Measurements from ENCODE around the gene CLMP. TPM values are rescaled to one million over a fixed set of nuclear protein-coding genes. Genes with fewer than 3 reads are reported as not detected.

CLMP gene
- total and polyA plus RNA-seq, 9 of the 15 experiments (the other 6 are each of a cell fraction or from before 2014, with no cell fraction given) = 0.02 to 0.15 (median 0.03) TPM; not detected in 6

DNA sequence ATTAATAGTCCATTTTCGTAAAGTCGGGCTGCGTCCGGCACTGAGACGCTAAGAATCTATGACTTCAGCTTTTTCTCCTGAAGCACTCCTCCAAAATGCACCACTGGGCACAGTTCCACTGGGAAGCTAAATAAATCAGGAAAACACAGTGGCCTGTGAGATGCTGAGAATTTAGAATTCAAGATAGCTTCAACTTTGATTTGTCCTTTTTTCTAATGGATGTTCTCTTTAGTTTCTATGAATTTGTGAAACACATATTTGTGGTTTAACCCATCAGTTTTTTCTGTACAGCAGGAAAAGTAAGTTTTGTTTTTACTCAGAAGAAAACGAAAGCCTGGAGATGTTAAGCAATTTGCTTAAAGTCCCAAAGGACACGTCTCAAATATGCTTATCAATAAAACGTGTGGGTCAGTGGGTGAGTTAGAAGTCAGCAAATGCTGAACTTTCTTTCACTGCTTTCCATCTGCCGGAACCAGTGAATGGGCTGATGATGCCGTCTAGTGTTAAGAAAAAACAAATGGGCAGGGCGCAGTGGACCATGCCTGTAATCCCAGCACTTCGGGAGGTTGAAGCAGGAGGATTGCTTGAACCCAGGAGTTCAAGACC lies 40.7 kb upstream of the CLMP start (continued):
- TF ChIP-seq, protein P1, sequence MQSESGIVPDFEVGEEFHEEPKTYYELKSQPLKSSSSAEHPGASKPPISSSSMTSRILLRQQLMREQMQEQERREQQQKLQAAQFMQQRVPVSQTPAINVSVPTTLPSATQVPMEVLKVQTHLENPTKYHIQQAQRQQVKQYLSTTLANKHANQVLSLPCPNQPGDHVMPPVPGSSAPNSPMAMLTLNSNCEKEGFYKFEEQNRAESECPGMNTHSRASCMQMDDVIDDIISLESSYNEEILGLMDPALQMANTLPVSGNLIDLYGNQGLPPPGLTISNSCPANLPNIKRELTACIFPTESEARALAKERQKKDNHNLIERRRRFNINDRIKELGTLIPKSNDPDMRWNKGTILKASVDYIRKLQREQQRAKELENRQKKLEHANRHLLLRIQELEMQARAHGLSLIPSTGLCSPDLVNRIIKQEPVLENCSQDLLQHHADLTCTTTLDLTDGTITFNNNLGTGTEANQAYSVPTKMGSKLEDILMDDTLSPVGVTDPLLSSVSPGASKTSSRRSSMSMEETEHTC (IDR thresholded peaks at IDR 0.05) = no peak

DNA sequence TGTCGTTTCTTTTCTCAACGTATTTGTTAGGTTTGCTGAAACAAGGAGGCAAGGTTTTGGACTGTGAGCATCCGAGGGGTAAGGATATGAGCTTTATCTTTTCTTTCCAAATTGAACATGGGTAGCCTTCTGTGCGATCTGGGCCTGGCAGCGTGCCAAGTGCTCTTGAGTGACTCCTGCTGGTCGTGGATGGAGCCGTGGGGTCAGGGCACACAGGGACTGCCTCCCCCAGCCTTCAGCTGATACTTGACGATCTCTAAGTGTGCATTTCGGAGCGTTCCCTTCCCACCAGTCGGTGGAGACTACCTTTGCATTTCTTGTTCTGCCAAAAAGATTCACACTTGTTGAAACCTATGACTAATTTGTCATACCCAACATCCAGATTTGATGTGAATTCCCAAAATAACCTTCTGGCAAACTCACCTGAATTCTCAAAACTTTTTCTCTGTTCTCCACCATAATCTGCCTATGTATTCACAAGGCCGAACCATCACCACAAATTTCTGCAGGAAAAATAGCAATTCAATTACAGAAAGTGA lies 40.1 kb upstream of the CLMP start:
- intact Hi-C loops (cut with micrococcal nuclease) = no loop called here
- Histone ChIP-seq H3K79me2 (ENCODE audit: control insufficient read depth, insufficient read depth, low read length) (no peaks in the 10 kb centered on the region), H3K27me3 (ENCODE audit: control insufficient read depth in 2 of 2, insufficient read depth in 2 of 2, low read length in 2 of 2) (peaks cover 0 to 5% of the 10 kb centered on the region in 2 experiments; a peak in 2 of 5 replicates), H3K9ac (ENCODE audit: insufficient read depth in 1 of 2, low read depth in 2 of 2, low read length in 2 of 2) (no peak overlapping the region), H3K4me3 (no peak overlapping the region), H3K36me3 (ENCODE audit: control insufficient read depth, insufficient read depth, low read length) (no peaks in the 10 kb centered on the region), H3K27ac (ENCODE audit: extremely low read depth, low read depth, low read length) (no peak overlapping the region), H4K20me1 (replicated peaks; ENCODE audit: control insufficient read depth, insufficient read depth, low read length) (no peaks in the 10 kb centered on the region), H3K9me3 (replicated peaks; ENCODE audit: control insufficient read depth, insufficient read depth, low read depth, low read length) (no peaks in the 10 kb centered on the region), H3K9me1 (ENCODE audit: control insufficient read depth, insufficient read depth, low read length) (no peaks in the 10 kb centered on the region), H3K4me2 (ENCODE audit: insufficient read depth, low read length) (no peak overlapping the region), H2AFZ (ENCODE audit: low read depth, low read length) (no peak overlapping the region), H3K4me1 (replicated peaks in 1 of 2; ENCODE audit: control insufficient read depth in 2 of 2, insufficient read depth in 2 of 2, low read length in 2 of 2) (no peaks in the 10 kb centered on the region)
- ChIA-PET POLR2A (interaction anchor here (0.9 kb wide), 1 partner anchor 170 kb away, joined by 3 read pairs; no protein-coding TSS in a partner anchor), CTCF (ENCODE audit: low intra/inter-chr PET ratio) (no interaction called here)
- WGBS (ENCODE audit: insufficient coverage, low coverage, missing lambda C conversion rate) = 10% methylated on average over 12 of the region's 12 CpGs
- in situ Hi-C loops (cut with MboI) = no loop called here
- peak; percentile 80 for FAIRE-seq
- DNase-seq (ENCODE audit: extremely low read depth in 1 of 4, low spot score in 3 of 4) = peak; percentile 69 to 79 (median 76)
- peak; percentile 96 for ATAC-seq
- no TSS peak for BruUV-seq (replicated peaks)
- TF ChIP-seq, protein P2, sequence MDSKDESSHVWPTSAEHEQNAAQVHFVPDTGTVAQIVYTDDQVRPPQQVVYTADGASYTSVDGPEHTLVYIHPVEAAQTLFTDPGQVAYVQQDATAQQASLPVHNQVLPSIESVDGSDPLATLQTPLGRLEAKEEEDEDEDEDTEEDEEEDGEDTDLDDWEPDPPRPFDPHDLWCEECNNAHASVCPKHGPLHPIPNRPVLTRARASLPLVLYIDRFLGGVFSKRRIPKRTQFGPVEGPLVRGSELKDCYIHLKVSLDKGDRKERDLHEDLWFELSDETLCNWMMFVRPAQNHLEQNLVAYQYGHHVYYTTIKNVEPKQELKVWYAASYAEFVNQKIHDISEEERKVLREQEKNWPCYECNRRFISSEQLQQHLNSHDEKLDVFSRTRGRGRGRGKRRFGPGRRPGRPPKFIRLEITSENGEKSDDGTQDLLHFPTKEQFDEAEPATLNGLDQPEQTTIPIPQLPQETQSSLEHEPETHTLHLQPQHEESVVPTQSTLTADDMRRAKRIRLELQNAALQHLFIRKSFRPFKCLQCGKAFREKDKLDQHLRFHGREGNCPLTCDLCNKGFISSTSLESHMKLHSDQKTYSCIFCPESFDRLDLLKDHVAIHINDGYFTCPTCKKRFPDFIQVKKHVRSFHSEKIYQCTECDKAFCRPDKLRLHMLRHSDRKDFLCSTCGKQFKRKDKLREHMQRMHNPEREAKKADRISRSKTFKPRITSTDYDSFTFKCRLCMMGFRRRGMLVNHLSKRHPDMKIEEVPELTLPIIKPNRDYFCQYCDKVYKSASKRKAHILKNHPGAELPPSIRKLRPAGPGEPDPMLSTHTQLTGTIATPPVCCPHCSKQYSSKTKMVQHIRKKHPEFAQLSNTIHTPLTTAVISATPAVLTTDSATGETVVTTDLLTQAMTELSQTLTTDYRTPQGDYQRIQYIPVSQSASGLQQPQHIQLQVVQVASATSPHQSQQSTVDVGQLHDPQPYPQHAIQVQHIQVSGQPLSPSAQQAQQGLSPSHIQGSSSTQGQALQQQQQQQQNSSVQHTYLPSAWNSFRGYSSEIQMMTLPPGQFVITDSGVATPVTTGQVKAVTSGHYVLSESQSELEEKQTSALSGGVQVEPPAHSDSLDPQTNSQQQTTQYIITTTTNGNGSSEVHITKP (IDR thresholded peaks at IDR 0.05; ENCODE audit: partially characterized antibody) = no peak
- no peak for TF ChIP-seq ZSCAN32 (CRISPR knock-in tag; IDR thresholded peaks at IDR 0.05)
- TF ChIP-seq, protein P3, sequence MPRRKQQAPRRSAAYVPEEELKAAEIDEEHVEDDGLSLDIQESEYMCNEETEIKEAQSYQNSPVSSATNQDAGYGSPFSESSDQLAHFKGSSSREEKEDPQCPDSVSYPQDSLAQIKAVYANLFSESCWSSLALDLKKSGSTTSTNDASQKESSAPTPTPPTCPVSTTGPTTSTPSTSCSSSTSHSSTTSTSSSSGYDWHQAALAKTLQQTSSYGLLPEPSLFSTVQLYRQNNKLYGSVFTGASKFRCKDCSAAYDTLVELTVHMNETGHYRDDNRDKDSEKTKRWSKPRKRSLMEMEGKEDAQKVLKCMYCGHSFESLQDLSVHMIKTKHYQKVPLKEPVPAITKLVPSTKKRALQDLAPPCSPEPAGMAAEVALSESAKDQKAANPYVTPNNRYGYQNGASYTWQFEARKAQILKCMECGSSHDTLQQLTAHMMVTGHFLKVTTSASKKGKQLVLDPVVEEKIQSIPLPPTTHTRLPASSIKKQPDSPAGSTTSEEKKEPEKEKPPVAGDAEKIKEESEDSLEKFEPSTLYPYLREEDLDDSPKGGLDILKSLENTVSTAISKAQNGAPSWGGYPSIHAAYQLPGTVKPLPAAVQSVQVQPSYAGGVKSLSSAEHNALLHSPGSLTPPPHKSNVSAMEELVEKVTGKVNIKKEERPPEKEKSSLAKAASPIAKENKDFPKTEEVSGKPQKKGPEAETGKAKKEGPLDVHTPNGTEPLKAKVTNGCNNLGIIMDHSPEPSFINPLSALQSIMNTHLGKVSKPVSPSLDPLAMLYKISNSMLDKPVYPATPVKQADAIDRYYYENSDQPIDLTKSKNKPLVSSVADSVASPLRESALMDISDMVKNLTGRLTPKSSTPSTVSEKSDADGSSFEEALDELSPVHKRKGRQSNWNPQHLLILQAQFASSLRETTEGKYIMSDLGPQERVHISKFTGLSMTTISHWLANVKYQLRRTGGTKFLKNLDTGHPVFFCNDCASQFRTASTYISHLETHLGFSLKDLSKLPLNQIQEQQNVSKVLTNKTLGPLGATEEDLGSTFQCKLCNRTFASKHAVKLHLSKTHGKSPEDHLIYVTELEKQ (CRISPR knock-in tag; IDR thresholded peaks at IDR 0.05) = no peak
- no peak for TF ChIP-seq TAF15 (IDR thresholded peaks at IDR 0.05; ENCODE audit: low read depth, low read length)
- no peak for TF ChIP-seq HDAC8 (tag; IDR thresholded peaks at IDR 0.05)
- TF ChIP-seq BRF1 (IDR thresholded peaks at IDR 0.05; ENCODE audit: borderline replicate concordance, extremely low read depth, insufficient read length) = no peak
- TF ChIP-seq SMAD1 (IDR thresholded peaks at IDR 0.05; ENCODE audit: low read depth, low read length, partially characterized antibody) = peak; percentile 99
- TF ChIP-seq, protein P4, sequence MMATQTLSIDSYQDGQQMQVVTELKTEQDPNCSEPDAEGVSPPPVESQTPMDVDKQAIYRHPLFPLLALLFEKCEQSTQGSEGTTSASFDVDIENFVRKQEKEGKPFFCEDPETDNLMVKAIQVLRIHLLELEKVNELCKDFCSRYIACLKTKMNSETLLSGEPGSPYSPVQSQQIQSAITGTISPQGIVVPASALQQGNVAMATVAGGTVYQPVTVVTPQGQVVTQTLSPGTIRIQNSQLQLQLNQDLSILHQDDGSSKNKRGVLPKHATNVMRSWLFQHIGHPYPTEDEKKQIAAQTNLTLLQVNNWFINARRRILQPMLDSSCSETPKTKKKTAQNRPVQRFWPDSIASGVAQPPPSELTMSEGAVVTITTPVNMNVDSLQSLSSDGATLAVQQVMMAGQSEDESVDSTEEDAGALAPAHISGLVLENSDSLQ (IDR thresholded peaks at IDR 0.05) = no peak
- no peak for TF ChIP-seq ZNF324 (CRISPR knock-in tag; IDR thresholded peaks at IDR 0.05)

Measured in K562 (cell line).